Measurements from ENCODE around the gene SIGLEC6.

GRCh38 chr19:51497666-51498065 lies 33.8 kb downstream of the SIGLEC6 start:
- TF ChIP-seq IRF1 (CRISPR knock-in tag; IDR thresholded peaks at IDR 0.05) (no peak), ZNF138 (CRISPR knock-in tag; conservative IDR thresholded peaks at IDR 0.05) (no peak), CTCF (IDR thresholded peaks at IDR 0.05) (no peak), AFF4 (CRISPR knock-in tag; IDR thresholded peaks at IDR 0.05; ENCODE audit: borderline replicate concordance) (no peak), ETV6 (CRISPR knock-in tag; IDR thresholded peaks at IDR 0.05) (no peak), ZNF317 (CRISPR knock-in tag; IDR thresholded peaks at IDR 0.05; ENCODE audit: borderline replicate concordance, low read depth) (no peak), TCF7 (CRISPR knock-in tag; IDR thresholded peaks at IDR 0.05; ENCODE audit: low read depth) (no peak), ATF1 (CRISPR knock-in tag; IDR thresholded peaks at IDR 0.05) (no peak), E2F1 (CRISPR knock-in tag; IDR thresholded peaks at IDR 0.05) (no peak), ZNF121 (CRISPR knock-in tag; IDR thresholded peaks at IDR 0.05) (no peak)

Data from WTC11 (cell line).